Esophagus squamous epithelium (tissue), 4 donors: ENCODE results near the gene ST6GALNAC3.

Experiments
- POLR2A ChIP-seq, 4 donors: fragments of 450-650 bp; IDR thresholded peaks; one replicate each; pipeline ENCODE4 v1.6.1; 2017; ENCODE audit warnings: antibody characterized with exemption in 4 of 4, mild to moderate bottlenecking in 4 of 4, moderate library complexity in 3 of 4
- TF ChIP-seq, protein P1 (sequence below), 6 experiments: fragments of 450-650 bp in 4 of 6; fragments of 200-600 bp in 2 of 6; sonication (generic) in 2 of 6; IDR thresholded peaks; one replicate each; pipeline ENCODE4 v1.5.1; 2016 to 2019; ENCODE audit warnings: antibody characterized with exemption in 6 of 6, mild to moderate bottlenecking in 4 of 6, moderate library complexity in 4 of 6

DNA sequence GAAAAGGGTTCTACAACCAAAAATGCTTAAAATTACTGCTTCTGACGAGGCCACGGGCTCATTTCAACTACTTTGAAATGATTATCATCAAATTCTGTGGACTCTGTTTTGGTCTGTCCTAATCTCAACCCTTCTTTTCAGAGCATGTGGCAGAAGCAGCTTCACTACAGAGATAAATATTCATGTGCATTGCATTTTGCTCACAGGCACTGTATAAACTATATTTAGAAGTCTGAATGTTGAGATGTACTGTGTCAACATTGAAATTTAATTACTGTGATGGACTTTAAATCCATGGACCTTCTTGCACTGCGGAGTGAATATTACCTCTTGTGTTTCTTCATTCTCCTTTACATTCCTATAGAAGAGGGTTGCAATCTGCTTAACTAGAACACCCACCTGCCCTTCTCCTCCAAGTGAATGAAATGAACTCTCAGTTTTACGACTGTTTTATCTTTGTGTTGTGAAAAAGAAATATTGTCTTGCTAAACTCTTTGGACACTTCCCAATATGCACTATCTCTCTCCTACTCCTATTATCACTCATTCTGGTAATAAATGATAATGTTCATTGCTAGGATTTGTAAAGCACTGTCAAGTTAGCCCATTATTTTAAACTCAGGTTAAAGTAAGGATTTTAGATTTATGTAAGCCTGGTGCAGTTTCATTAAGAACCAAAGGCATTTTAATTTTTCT lies 511.6 kb downstream of the ST6GALNAC3 start:
- TF ChIP-seq, protein P1, sequence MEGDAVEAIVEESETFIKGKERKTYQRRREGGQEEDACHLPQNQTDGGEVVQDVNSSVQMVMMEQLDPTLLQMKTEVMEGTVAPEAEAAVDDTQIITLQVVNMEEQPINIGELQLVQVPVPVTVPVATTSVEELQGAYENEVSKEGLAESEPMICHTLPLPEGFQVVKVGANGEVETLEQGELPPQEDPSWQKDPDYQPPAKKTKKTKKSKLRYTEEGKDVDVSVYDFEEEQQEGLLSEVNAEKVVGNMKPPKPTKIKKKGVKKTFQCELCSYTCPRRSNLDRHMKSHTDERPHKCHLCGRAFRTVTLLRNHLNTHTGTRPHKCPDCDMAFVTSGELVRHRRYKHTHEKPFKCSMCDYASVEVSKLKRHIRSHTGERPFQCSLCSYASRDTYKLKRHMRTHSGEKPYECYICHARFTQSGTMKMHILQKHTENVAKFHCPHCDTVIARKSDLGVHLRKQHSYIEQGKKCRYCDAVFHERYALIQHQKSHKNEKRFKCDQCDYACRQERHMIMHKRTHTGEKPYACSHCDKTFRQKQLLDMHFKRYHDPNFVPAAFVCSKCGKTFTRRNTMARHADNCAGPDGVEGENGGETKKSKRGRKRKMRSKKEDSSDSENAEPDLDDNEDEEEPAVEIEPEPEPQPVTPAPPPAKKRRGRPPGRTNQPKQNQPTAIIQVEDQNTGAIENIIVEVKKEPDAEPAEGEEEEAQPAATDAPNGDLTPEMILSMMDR (IDR thresholded peaks at IDR 0.05): no peak
- TF ChIP-seq POLR2A (IDR thresholded peaks at IDR 0.05): no peak
